ENCODE data around the gene HDAC8.
A peak's percentile ranks its signal among the peaks of the same experiment; 100 is the strongest.
"Not testable (repeated sequence)": the region's sequence is repeated elsewhere in the genome, so short reads cannot be mapped to it uniquely, and the experiment has no call there.

HDAC8 gene

GRCh38 chrX:72449034-72449433, 123.6 kb downstream of the HDAC8 start:
- DNase-seq, result not testable (repeated sequence)

DNA sequence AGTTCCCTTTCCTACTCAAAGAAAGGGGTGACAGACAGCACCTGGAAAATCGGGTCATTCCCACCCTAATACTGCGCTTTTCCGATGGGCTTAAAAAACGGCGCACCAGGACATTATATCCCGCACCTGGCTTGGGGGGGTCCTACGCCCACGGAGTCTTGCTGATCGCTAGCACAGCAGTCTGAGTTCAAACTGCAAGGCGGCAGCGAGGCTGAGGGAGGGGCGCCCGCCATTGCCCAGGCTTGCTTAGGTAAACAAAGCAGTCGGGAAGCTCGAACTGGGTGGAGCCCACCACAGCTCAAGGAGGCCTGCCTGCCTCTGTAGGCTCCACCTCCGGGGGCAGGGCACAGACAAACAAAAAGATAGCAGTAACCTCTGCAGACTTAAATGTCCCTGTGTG, 131.9 kb downstream of the HDAC8 start:
- DNase-seq, result not testable (repeated sequence)

DNA sequence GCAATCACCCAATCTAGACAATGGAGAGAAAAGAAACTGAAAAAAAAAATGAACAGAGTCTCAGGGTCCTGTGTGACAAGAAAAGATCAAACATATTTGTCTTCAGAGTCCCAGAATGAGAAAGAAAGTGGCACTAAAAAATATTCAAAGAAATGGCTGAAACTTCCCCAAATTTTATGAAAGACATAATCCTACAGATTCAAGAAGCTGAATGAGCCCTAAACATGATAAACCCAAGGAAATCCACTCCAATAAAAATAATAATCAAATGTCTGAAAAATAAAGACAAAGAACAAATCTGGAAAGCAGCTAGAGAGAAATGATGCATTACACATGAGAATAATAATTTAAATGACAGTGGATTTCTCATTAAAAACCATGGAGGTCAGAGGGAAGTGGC, 136.6 kb downstream of the HDAC8 start:
- no peak for DNase-seq

- no peak for DNase-seq
Measured at GRCh38 chrX:72430405-72430968, 142.2 kb downstream of the HDAC8 start.

DNA sequence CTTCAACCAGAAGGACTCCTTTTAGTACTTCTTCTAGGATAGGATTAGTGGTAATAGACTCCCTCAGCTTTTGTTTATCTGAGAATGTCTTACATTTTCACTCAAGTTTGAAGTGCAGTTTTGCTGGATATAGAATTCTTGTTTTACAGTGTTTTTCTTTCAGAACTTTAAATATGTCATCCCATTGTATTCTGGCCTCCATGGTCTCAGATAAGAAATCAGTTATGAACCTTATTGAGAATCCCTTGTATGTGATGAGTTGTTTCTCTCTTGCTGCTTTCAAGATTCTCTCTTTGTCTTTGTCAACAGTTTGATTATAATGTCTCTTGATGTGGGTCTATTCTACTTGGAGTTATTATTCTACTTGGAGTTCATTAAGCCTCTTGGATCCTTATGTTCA, 150.8 kb downstream of the HDAC8 start:
- no peak for DNase-seq

- DNase-seq, result no peak
Measured at GRCh38 chrX:72409993-72410392, 162.7 kb downstream of the HDAC8 start.

GRCh38 chrX:72408885-72409284, 163.8 kb downstream of the HDAC8 start:
- peak; percentile 6 for DNase-seq

GRCh38 chrX:72405136-72405535, 167.5 kb downstream of the HDAC8 start:
- not testable (repeated sequence) for DNase-seq

GRCh38 chrX:72402614-72403013, 170.0 kb downstream of the HDAC8 start:
- no peak for DNase-seq

GRCh38 chrX:72399816-72400215, 172.8 kb downstream of the HDAC8 start:
- DNase-seq, result peak; percentile 25

DNA sequence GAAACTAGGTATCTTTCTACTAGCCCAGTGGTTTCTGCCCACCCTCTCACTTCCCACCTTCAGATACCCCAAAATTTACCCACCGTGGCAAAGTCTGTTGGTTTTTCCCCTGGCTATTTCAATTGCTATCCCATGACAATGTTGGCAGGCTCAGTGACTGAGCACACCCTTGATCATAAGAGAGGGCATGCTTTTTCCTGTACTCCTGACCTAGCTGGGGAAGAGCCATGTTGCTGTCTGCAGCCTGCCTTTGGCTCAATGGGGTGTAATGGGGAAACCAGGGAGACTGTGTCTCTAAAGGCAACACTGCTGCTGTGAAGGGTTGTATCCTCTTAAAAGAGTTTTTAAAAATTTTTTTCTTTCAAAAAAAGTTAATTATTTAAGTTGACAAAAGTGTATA, 176.5 kb downstream of the HDAC8 start:
- no peak for DNase-seq

DNA sequence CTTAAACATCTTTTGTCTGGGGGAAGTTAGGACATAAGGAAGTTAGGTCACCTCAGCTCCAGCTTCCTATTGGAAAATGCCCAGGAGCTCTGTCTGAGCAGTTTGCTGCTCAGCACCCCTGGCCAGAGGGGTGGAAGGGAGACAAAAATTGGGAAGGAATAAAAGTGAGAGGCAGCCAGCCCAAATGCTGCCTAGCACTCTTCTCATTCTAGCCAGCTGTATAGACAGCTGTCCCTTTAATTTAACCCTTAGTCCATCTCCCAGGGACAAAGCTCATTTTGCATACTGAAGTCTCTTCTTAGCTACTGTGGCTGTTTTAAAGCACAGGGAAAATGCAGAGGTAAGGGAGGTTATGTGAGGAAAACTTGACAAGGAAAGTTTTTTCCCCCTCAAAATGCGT, 177.4 kb downstream of the HDAC8 start:
- DNase-seq, result no peak

DNA sequence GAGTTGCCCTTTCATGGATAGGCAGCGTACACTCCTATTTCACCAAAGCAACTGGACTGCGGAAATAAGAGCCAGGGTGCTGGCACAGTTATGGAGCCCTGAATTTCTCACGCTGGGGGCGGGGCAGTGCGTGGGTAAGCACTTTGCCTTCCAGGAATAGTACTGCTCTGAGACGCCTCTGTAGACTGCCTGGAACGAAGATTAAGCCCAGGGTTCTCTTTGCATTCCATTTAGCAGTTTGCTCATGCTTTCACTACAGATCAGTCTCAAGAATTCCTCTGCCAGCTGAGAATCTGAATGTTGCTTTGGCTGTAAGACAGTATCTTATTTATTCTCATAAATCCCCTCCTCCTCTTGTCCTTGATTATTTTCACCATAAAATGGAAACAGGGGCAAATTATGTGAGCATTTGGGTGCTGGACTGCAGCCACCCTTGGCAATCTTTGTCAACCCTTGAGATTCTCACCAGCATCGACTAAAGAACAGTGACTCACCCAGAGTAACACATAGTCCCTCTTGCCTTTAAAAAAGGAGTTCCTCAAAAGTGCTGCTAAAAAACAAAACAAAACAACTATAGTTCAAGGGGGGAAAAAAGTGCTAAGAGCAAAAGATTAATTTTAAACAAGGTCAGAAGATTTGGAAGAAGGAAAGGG, 178.0 kb downstream of the HDAC8 start:
- peak; percentile 43 for DNase-seq

- no peak for DNase-seq
Measured at GRCh38 chrX:72393836-72394517, 178.7 kb downstream of the HDAC8 start.

DNA sequence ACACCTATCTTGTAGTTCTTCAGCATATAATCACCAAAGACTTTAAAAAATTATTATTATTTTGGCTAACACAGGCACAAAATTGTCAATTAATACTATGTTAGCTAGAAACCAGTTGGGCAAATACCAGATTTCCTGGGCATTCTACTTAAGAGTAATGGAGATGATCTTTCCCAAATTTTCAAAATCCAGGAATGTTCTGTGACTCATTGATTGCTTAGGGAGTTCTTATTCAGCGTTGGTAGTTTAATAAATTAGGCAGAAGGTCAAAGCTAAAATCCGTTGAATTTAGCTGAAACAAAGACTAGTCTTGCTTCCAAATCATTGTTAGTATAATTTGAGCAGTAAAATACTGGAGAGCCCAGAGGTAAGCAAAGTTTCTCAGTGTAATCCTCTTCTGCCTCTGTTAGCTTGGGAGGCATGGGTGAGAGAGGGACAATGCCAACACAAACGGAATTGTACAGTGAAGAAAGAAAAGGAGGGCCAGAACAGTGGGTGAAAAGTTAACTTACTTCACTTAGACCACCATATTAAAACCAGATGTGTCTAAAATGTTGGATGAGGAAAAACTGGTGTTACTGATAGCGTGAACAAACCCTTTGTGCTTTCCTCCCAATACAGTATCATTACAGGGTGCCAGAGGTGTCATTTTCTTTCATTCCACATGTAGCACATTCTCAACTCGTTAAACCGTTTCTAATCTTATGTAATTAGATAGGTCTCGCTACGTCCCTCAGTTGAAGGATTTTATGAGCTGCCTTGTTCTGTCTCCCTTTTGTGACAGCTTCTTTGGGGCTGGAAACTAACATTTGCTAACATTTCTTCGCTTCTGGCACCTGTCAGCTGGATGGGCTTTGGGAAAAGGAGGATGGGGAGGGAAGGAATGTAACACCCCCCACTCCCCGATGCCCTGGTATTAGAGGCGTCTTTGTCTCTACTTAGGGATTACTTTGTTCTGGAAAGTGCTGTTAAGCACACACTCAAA, 179.5 kb downstream of the HDAC8 start:
- no peak for DNase-seq

- DNase-seq, result no peak
Measured at GRCh38 chrX:72392042-72392441, 180.6 kb downstream of the HDAC8 start.

- DNase-seq, result no peak
Measured at GRCh38 chrX:72387247-72387646, 185.4 kb downstream of the HDAC8 start.

DNA sequence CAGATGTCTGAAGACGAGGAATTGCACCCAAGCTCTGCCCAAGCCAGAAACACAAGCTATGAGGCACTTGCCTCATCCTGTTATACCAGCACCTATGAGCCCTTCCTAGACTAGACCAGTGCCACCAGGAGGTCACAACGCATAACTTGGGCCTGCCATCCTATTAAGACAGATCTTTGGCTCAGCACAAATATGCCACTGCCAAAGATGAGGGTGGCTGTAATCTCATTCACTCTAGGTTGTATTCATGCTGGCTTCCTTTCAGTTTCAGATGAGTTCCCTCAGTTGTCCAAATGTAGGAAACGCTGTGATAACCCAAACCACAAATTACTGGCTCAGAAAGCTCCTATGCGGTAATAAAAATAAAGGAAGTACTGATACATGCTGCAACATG, 190.4 kb downstream of the HDAC8 start:
- peak; percentile 55 for DNase-seq

DNA sequence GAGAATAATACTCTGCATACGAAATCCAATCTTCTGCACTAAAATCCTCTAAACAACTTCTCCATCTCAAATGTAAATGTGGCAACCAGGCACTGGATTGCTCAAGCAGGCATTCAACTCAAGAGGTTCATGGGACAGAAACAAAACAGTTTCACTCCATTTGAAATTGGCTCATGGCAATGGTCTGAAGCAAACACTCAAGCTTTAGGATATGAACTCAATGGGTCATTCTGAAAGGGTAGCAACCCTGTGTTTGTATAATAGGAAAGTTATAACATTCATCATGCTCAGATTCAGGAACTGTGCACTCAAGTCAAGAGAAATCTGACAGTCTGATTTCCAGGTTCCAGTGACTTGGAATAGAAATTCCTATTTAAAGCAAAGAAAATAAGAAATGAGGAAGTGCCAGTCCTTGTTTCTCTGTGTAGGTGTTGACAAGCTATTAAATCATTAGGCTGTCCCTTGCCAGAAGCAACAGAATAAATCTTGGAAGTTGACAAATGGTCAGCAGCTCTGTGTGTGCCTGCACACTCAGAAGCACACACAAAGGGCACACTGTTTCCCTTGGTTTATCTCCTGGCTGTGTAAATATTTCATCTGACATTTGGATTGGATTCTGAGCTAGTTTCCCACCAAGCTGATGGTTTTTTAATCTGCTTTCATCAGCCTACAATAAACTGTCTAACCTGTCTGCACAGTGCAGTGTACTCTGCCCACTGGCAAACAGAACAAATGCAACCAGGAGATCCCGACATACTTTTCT, 191.0 kb downstream of the HDAC8 start:
- peak; percentile 43 for DNase-seq

GRCh38 chrX:72376124-72376523, 196.5 kb downstream of the HDAC8 start:
- no peak for DNase-seq

- no peak for DNase-seq
Measured at GRCh38 chrX:72373136-72373535, 199.5 kb downstream of the HDAC8 start.

DNA sequence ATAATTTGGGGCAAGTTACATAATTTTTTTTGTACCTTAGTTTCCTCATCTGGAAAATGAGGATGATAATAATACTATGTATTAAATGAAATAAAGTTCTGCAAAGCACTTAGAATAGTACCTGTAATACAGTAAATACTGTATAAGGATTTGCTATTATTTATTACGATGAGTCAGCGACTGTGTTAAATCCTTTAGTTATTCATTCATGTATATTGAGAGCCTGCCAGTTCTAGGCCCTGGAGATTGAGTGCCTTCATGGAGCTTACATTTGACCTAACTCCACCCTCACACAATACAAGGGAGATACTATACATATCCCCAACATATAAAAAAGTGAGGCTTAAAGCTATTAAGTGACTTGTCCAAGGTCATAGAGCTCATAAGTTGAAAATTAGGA, 199.9 kb downstream of the HDAC8 start:
- no peak for DNase-seq
